Panc1 (cell line): ENCODE measurements around the gene SH3BP5L. TPM values are rescaled to one million over a fixed set of nuclear protein-coding genes. Genes with fewer than 3 reads are reported as not detected.

Source experiments
- ATAC-seq: fragments of 200-7000 bp; cut with Tn5 transposase; 2 replicates; pipeline ENCODE4 v1.9.1; 2020; ENCODE audit warnings: mild to moderate bottlenecking, moderate library complexity
- BruUV-seq: library from RNA; stranded (reverse); fragments of 400-500 nt; replicated peaks from 2 replicates; lab custom pipeline; 2021; lab: Mats Ljungman, UMichigan
- CTCF ChIA-PET: fragments of 300-600 bp; sonication (Branson Sonifier 250); formaldehyde crosslinking; loops from one replicate; lab custom pipeline; 2022; ENCODE audit warnings: antibody characterized with exemption; lab: Charles Lee
- POLR2A ChIA-PET: fragments of 300-600 bp; sonication (Branson Sonifier 250); formaldehyde crosslinking; loops from one replicate; lab custom pipeline; 2022; ENCODE audit warnings: antibody characterized with exemption; lab: Charles Lee
- DNase-seq: peaks from one replicate; pipeline ENCODE4 v3.0.0-alpha.2; 2010; ENCODE audit warnings: low read depth, low spot score
- H3K27ac ChIP-seq: 2 replicates; pipeline ENCODE4 v1.5.1; 2011; ENCODE audit warnings: mild to moderate bottlenecking, low read length, inconsistent platforms
- H3K27me3 ChIP-seq: fragments of 200-500 bp; sonication (Bioruptor generic); 2 replicates; pipeline ENCODE4 v1.6.0; 2014; ENCODE audit warnings: low read length, inconsistent platforms; ENCODE audit not compliant: control insufficient read depth, insufficient read depth
- H3K36me3 ChIP-seq: fragments of 200-500 bp; sonication (Bioruptor generic); 2 replicates; pipeline ENCODE4 v1.5.1; 2014; ENCODE audit warnings: inconsistent platforms, mild to moderate bottlenecking, low read length, moderate library complexity; ENCODE audit not compliant: control insufficient read depth, insufficient read depth
- H3K4me1 ChIP-seq: 2 replicates; pipeline ENCODE4 v1.5.1; 2011; ENCODE audit warnings: inconsistent platforms, mild to moderate bottlenecking, low read length, moderate library complexity; ENCODE audit not compliant: control insufficient read depth, insufficient read depth
- H3K4me3 ChIP-seq, 2 experiments: 2 replicates each; pipeline ENCODE4 v1.5.1; 2011 to 2012; ENCODE audit warnings: low read depth in 2 of 2, low read length in 2 of 2, mild to moderate bottlenecking in 2 of 2, inconsistent platforms in 1 of 2, moderate library complexity in 1 of 2
- H3K9me3 ChIP-seq: fragments of 200-500 bp; sonication (Bioruptor generic); 2 replicates; pipeline ENCODE4 v1.5.1; 2014; ENCODE audit warnings: low read depth, mild to moderate bottlenecking, inconsistent platforms, low read length, moderate library complexity; ENCODE audit not compliant: control insufficient read depth, insufficient read depth
- CTCF ChIP-seq: fragments of 450-650 bp; IDR thresholded peaks from 2 replicates; pipeline ENCODE4 v1.5.1; 2017; ENCODE audit warnings: mild to moderate bottlenecking
- POLR2AphosphoS5 ChIP-seq: IDR thresholded peaks from 2 replicates; pipeline ENCODE4 v1.6.1; 2012; ENCODE audit warnings: mild to moderate bottlenecking, low read depth, low read length, moderate library complexity
- REST ChIP-seq, 2 experiments: IDR thresholded peaks; 2 replicates each; pipeline ENCODE4 v1.6.1; 2011 to 2012; ENCODE audit warnings: low read depth in 2 of 2, control low read depth in 1 of 2, low read length in 1 of 2, mild to moderate bottlenecking in 1 of 2, moderate library complexity in 1 of 2; ENCODE audit not compliant: insufficient read depth in 1 of 2
- SIN3A ChIP-seq: IDR thresholded peaks from 2 replicates; pipeline ENCODE4 v1.6.1; 2012; ENCODE audit warnings: low read depth, mild to moderate bottlenecking, low read length, moderate library complexity, borderline replicate concordance; ENCODE audit not compliant: insufficient read depth
- TCF7L2 ChIP-seq: IDR thresholded peaks from 2 replicates; pipeline ENCODE4 v1.6.1; 2011; ENCODE audit warnings: mild to moderate bottlenecking, low read depth, low read length, inconsistent platforms
- in situ Hi-C: cut with HindIII; loops from 2 replicates; pipeline ENCODE4 v1.10.0; 2016; ENCODE audit warnings: low sequenced_read_pairs, low pct_unique_long_range_greater_than_20kb
- intact Hi-C: fragments of 100-400 bp; cut with micrococcal nuclease; formaldehyde crosslinking; loops from one replicate; pipeline ENCODE4 v1.10.0; 2022; ENCODE audit not compliant: unreplicated experiment
- total RNA-seq: library from RNA; stranded (reverse); gene quantifications from one replicate; pipeline ENCODE4 v1.2.1, GENCODE V29; 2021; ENCODE audit not compliant: unreplicated experiment

The SH3BP5L gene
- total RNA-seq, 1 experiment from 2014 or later = 23.9 TPM

- H3K4me3 ChIP-seq = no peak overlapping the region
- CTCF ChIA-PET = no interaction called here
- BruUV-seq = no TSS peak
- H3K9me3 ChIP-seq = no peaks in the 10 kb centered on the region
- intact Hi-C loops = no loop called here
- DNase-seq (no peak), ATAC-seq (no peak)
- H3K36me3 ChIP-seq = 0 out of 2 replicates have a peak, but pooled peaks cover 3% of the 10 kb centered on the region
- TF ChIP-seq CTCF (no peak), TCF7L2 (no peak), REST (IDR thresholded peaks at IDR 0.05; ENCODE audit: insufficient read depth in 1 of 2, low read depth in 2 of 2, low read length in 1 of 2) (no peak), SIN3A (no peak), POLR2AphosphoS5 (no peak)
- H3K27me3 ChIP-seq = no peaks in the 10 kb centered on the region
- in situ Hi-C loops = no loop called here
- H3K4me1 ChIP-seq = no peaks in the 10 kb centered on the region
- POLR2A ChIA-PET = no interaction called here
- H3K27ac ChIP-seq = no peak overlapping the region
Measured at GRCh38 chr1:248817065-248817464, 8.7 kb downstream of the SH3BP5L start.

GRCh38 chr1:248816042-248816851 is 9.5 kb downstream of the SH3BP5L start:
- no TSS peak for BruUV-seq
- intact Hi-C loops = no loop called here
- Histone ChIP-seq H3K36me3 (0 out of 2 replicates have a peak, but pooled peaks cover 3% of the 10 kb centered on the region), H3K9me3 (no peaks in the 10 kb centered on the region), H3K27me3 (no peaks in the 10 kb centered on the region), H3K4me1 (no peaks in the 10 kb centered on the region), H3K4me3 (no peak overlapping the region), H3K27ac (no peak overlapping the region)
- in situ Hi-C loops = no loop called here
- DNase-seq = no peak
- ChIA-PET POLR2A (no interaction called here), CTCF (no interaction called here)
- TF ChIP-seq CTCF = no peak
- no peak for TF ChIP-seq SIN3A
- no peak for TF ChIP-seq TCF7L2
- no peak for TF ChIP-seq REST (IDR thresholded peaks at IDR 0.05; ENCODE audit: insufficient read depth in 1 of 2, low read depth in 2 of 2, low read length in 1 of 2)
- no peak for TF ChIP-seq POLR2AphosphoS5
- ATAC-seq = no peak
